GM19395 (cell line): ENCODE data around the gene PLA2G2D.

Source experiments
- ATAC-seq: cut with Tn5 transposase; IDR thresholded peaks from one replicate; pipeline ENCODE4 v1.9.1; 2021; ENCODE audit warnings: mild to moderate bottlenecking, moderate library complexity; ENCODE audit not compliant: unreplicated experiment

The PLA2G2D gene

GRCh38 chr1:20090119-20090518, 29.2 kb downstream of the PLA2G2D start:
- no peak for ATAC-seq

- no peak for ATAC-seq
These were observed 29.8 kb downstream of the PLA2G2D start for GRCh38 chr1:20089328-20090077.

- no peak for ATAC-seq
These were observed 31.7 kb downstream of the PLA2G2D start for GRCh38 chr1:20087668-20088067.

- no peak for ATAC-seq
These were observed 32.5 kb downstream of the PLA2G2D start for GRCh38 chr1:20086800-20087199.

- no peak for ATAC-seq
These were observed 36.0 kb downstream of the PLA2G2D start for GRCh38 chr1:20083178-20083944.

- ATAC-seq, result no peak
These were observed 36.6 kb downstream of the PLA2G2D start for GRCh38 chr1:20082772-20083171.

- no peak for ATAC-seq
These were observed 38.0 kb downstream of the PLA2G2D start for GRCh38 chr1:20081353-20081810.

GRCh38 chr1:20080441-20081352, 38.6 kb downstream of the PLA2G2D start:
- peak; percentile 76 for ATAC-seq

- no peak for ATAC-seq
These were observed 39.6 kb downstream of the PLA2G2D start for GRCh38 chr1:20079661-20080305.

- no peak for ATAC-seq
These were observed 40.6 kb downstream of the PLA2G2D start for GRCh38 chr1:20078711-20079110.

- no peak for ATAC-seq
These were observed 41.1 kb downstream of the PLA2G2D start for GRCh38 chr1:20078171-20078651.

- ATAC-seq, result no peak
These were observed 42.5 kb downstream of the PLA2G2D start for GRCh38 chr1:20076710-20077461.

- no peak for ATAC-seq
These were observed 43.1 kb downstream of the PLA2G2D start for GRCh38 chr1:20076223-20076622.

GRCh38 chr1:20075345-20075744, 44.0 kb downstream of the PLA2G2D start:
- ATAC-seq, result no peak

GRCh38 chr1:20074725-20075171, 44.6 kb downstream of the PLA2G2D start:
- ATAC-seq, result no peak

GRCh38 chr1:20074055-20074724, 45.1 kb downstream of the PLA2G2D start:
- no peak for ATAC-seq

- no peak for ATAC-seq
These were observed 46.1 kb downstream of the PLA2G2D start for GRCh38 chr1:20073256-20073655.

GRCh38 chr1:20072771-20073170, 46.6 kb downstream of the PLA2G2D start:
- ATAC-seq, result no peak

- ATAC-seq, result no peak
These were observed 47.9 kb downstream of the PLA2G2D start for GRCh38 chr1:20071416-20071815.
